PC-9 (cell line): ENCODE data around the gene ANTXR2.

ENCODE experiments used
- CTCF ChIP-seq: fragments of 200-600 bp; sonication (generic); conservative IDR thresholded peaks from 2 replicates; pipeline ENCODE4 v1.6.1; 2017; ENCODE audit warnings: mixed run types, antibody characterized with exemption, mild to moderate bottlenecking, moderate library complexity
- EZH2 ChIP-seq: fragments of 200-600 bp; sonication (generic); IDR thresholded peaks from 2 replicates; pipeline ENCODE4 v1.8.0; 2017; ENCODE audit warnings: antibody characterized with exemption, low read depth

- TF ChIP-seq CTCF (no peak), EZH2 (no peak)
Measured at GRCh38 chr4:80009806-80010205, 63.2 kb downstream of the ANTXR2 start.
